AG04449 (cell line): ENCODE measurements around the gene PFDN2.

Source experiments
- CTCF ChIA-PET: fragments of 350-600 bp; formaldehyde crosslinking; extraction: SDS; loops from one replicate; lab custom pipeline; 2021; ENCODE audit warnings: antibody characterized with exemption; lab: Yijun Ruan, JAX
- POLR2A ChIA-PET: fragments of 400-600, 350-600 bp; formaldehyde crosslinking; extraction: SDS; loops from one replicate; lab custom pipeline; 2020; ENCODE audit warnings: antibody characterized with exemption, inconsistent platforms; lab: Yijun Ruan, JAX
- DNase-seq: peaks from one replicate; pipeline ENCODE4 v3.0.0-alpha.2; 2010; ENCODE audit warnings: low read depth, low spot score
- H3K4me3 ChIP-seq: 2 replicates; pipeline ENCODE4 v1.5.1; 2011; ENCODE audit warnings: low read depth, mild to moderate bottlenecking, control low read depth, low read length
- CTCF ChIP-seq: IDR thresholded peaks from one replicate; pipeline ENCODE4 v1.5.1; 2011; ENCODE audit warnings: mild to moderate bottlenecking, moderate library complexity, low read length, control low read depth, inconsistent platforms; ENCODE audit not compliant: insufficient read depth; ENCODE audit errors: missing control alignments

PFDN2 gene

GRCh38 chr1:161073474-161074121 lies 44.2 kb downstream of the PFDN2 start:
- no peak for TF ChIP-seq CTCF
- no peak for DNase-seq
- H3K4me3 ChIP-seq, result no peak overlapping the region
- POLR2A ChIA-PET, result no interaction called here
- CTCF ChIA-PET, result interaction anchor here (1.1 to 8.9 kb wide), 4 partner anchors 8 to 27 kb away, joined by 4 to 100 read pairs (median 11); partner anchors contain the start of genes KLHDC9 and USF1

GRCh38 chr1:161072751-161073449 lies 44.9 kb downstream of the PFDN2 start:
- ChIA-PET POLR2A (no interaction called here), CTCF (interaction anchor here (1.0 to 8.9 kb wide), 8 partner anchors 8 to 67 kb away, joined by 4 to 100 read pairs (median 11); partner anchors contain the start of genes KLHDC9 and USF1)

GRCh38 chr1:161071886-161072371 lies 45.9 kb downstream of the PFDN2 start:
- CTCF ChIA-PET, result interaction anchor here (0.6 to 8.9 kb wide), 16 partner anchors 9 to 81 kb away, joined by 3 to 100 read pairs (median 6); partner anchors contain the start of genes KLHDC9, NECTIN4 and USF1
- POLR2A ChIA-PET, result no interaction called here
- peak; percentile 50 for TF ChIP-seq CTCF
- H3K4me3 ChIP-seq, result no peak overlapping the region
- DNase-seq, result no peak

More at GRCh38 chr1:161072751-161073449, 44.9 kb downstream of the PFDN2 start:
- DNase-seq, result no peak
- H3K4me3 ChIP-seq, result no peak overlapping the region
- no peak for TF ChIP-seq CTCF

- ChIA-PET CTCF (interaction anchor here (0.7 to 8.9 kb wide), 8 partner anchors 10 to 73 kb away, joined by 3 to 100 read pairs (median 8); partner anchors contain the start of gene KLHDC9), POLR2A (no interaction called here)
- DNase-seq, result no peak
- H3K4me3 ChIP-seq, result no peak overlapping the region
- TF ChIP-seq CTCF, result no peak
These were observed 47.1 kb downstream of the PFDN2 start for GRCh38 chr1:161070761-161071160.

GRCh38 chr1:161069731-161070270 lies 48.0 kb downstream of the PFDN2 start, which contains the start of gene ARHGAP30:
ARHGAP30 (minus strand) TSS chr1:161069891; CDS start chr1:161069624, 267 bp downstream.
- ChIA-PET POLR2A (no interaction called here), CTCF (interaction anchor here (0.7 to 8.9 kb wide), 4 partner anchors 28 to 73 kb away, joined by 3 to 100 read pairs (median 6); partner anchors contain the start of gene KLHDC9)
- H3K4me3 ChIP-seq, result no peak within 1 kb of the TSS
- DNase-seq, result no peak
- no peak for TF ChIP-seq CTCF
